Vagina (tissue), 2 donors: ENCODE measurements around the gene ARHGAP42. TPM values are rescaled to one million over a fixed set of nuclear protein-coding genes. Genes with fewer than 3 reads are reported as not detected.

ENCODE experiments used
- DNase-seq, 2 donors: peaks; one replicate each; pipeline ENCODE4 v3.0.0-alpha.2; 2017; ENCODE audit errors: extremely low spot score in 2 of 2
- H3K27ac ChIP-seq: fragments of 200-600 bp; sonication (generic); one replicate; pipeline ENCODE4 v1.5.1; 2019
- H3K27me3 ChIP-seq: fragments of 200-600 bp; sonication (generic); one replicate; pipeline ENCODE4 v1.5.1; 2019
- H3K36me3 ChIP-seq, 2 donors: fragments of 200-600 bp; sonication (generic); one replicate each; pipeline ENCODE4 v1.5.1; 2017 to 2019
- H3K4me1 ChIP-seq: fragments of 200-600 bp; sonication (generic); one replicate; pipeline ENCODE4 v1.5.1; 2019
- H3K4me3 ChIP-seq, 2 donors: fragments of 200-600 bp; sonication (generic); 1 replicate in 1 of 2; 2 replicates in 1 of 2; pipeline ENCODE4 v1.5.1; 2016 to 2019
- H3K9me3 ChIP-seq: fragments of 200-600 bp; sonication (generic); one replicate; pipeline ENCODE4 v1.5.1; 2019
- CTCF ChIP-seq, 3 experiments: fragments of 450-650 bp in 2 of 3; fragments of 200-600 bp in 1 of 3; sonication (generic) in 1 of 3; IDR thresholded peaks; one replicate each; pipeline ENCODE4 v1.5.1; 2017 to 2019; ENCODE audit warnings: antibody characterized with exemption in 3 of 3, mild to moderate bottlenecking in 2 of 3, moderate library complexity in 2 of 3
- POLR2A ChIP-seq, 2 donors: fragments of 450-650 bp; IDR thresholded peaks; one replicate each; pipeline ENCODE4 v1.6.1; 2017; ENCODE audit warnings: antibody characterized with exemption in 2 of 2, mild to moderate bottlenecking in 2 of 2, moderate library complexity in 2 of 2
- POLR2AphosphoS5 ChIP-seq, 2 donors: sonication (generic); formaldehyde crosslinking; IDR thresholded peaks; one replicate each; pipeline ENCODE4 v1.9.0; 2017; ENCODE audit warnings: antibody characterized with exemption in 2 of 2, mild to moderate bottlenecking in 2 of 2, low read depth in 1 of 2; ENCODE audit not compliant: insufficient read depth in 1 of 2
- intact Hi-C: fragments of 100-400 bp; cut with DNase I; formaldehyde crosslinking; loops from one replicate; pipeline ENCODE4 v1.15.1; 2023
- total RNA-seq: library from RNA; depleted of rRNA; stranded (reverse); fragments of >200 nt; gene quantifications from one replicate; pipeline ENCODE4 v1.2.3, GENCODE V29; 2016

ARHGAP42 gene
- total RNA-seq, 1 donor from 2014 or later = 5.9 TPM

GRCh38 chr11:100674212-100674611 is 12.9 kb upstream of the ARHGAP42 start:
- Histone ChIP-seq H3K9me3 (no peaks in the 10 kb centered on the region), H3K4me1 (no peaks in the 10 kb centered on the region), H3K4me3 (no peak overlapping the region), H3K36me3 (no peaks in the 10 kb centered on the region), H3K27me3 (no peaks in the 10 kb centered on the region), H3K27ac (no peak overlapping the region)
- TF ChIP-seq CTCF (IDR thresholded peaks at IDR 0.05) (no peak), POLR2A (IDR thresholded peaks at IDR 0.05) (no peak), POLR2AphosphoS5 (IDR thresholded peaks at IDR 0.05; ENCODE audit: insufficient read depth in 1 of 2, low read depth in 1 of 2) (no peak)
- intact Hi-C loops = loop anchor here (10.0 kb wide), 1 partner anchor 261 kb away; no protein-coding TSS in a partner anchor
- no peak for DNase-seq

- intact Hi-C loops = loop anchor here (10.0 kb wide), 1 partner anchor 260 kb away; no protein-coding TSS in a partner anchor
Measured at GRCh38 chr11:100675115-100675650, 11.9 kb upstream of the ARHGAP42 start.

GRCh38 chr11:100676901-100677300 is 10.2 kb upstream of the ARHGAP42 start:
- intact Hi-C loops = loop anchor here (10.0 kb wide), 1 partner anchor 258 kb away; no protein-coding TSS in a partner anchor
- Histone ChIP-seq H3K4me3 (no peak overlapping the region), H3K27ac (no peak overlapping the region), H3K9me3 (no peaks in the 10 kb centered on the region), H3K36me3 (no peaks in the 10 kb centered on the region), H3K4me1 (peaks cover 8% of the 10 kb centered on the region), H3K27me3 (no peaks in the 10 kb centered on the region)
- DNase-seq = no peak
- TF ChIP-seq POLR2A (IDR thresholded peaks at IDR 0.05) (no peak), CTCF (IDR thresholded peaks at IDR 0.05) (no peak), POLR2AphosphoS5 (IDR thresholded peaks at IDR 0.05; ENCODE audit: insufficient read depth in 1 of 2, low read depth in 1 of 2) (no peak)

More at GRCh38 chr11:100675115-100675650, 11.9 kb upstream of the ARHGAP42 start:
- no peaks in the 10 kb centered on the region for H3K4me1 ChIP-seq
- H3K9me3 ChIP-seq = no peaks in the 10 kb centered on the region
- no peaks in the 10 kb centered on the region for H3K36me3 ChIP-seq
- H3K27ac ChIP-seq = no peak overlapping the region
- DNase-seq = no peak
- TF ChIP-seq POLR2AphosphoS5 (IDR thresholded peaks at IDR 0.05; ENCODE audit: insufficient read depth in 1 of 2, low read depth in 1 of 2) (no peak), CTCF (IDR thresholded peaks at IDR 0.05) (no peak), POLR2A (IDR thresholded peaks at IDR 0.05) (no peak)
- H3K27me3 ChIP-seq = no peaks in the 10 kb centered on the region
- H3K4me3 ChIP-seq = no peak overlapping the region

- intact Hi-C loops = loop anchor here (10.0 kb wide), 1 partner anchor 257 kb away; no protein-coding TSS in a partner anchor
- no peaks in the 10 kb centered on the region for H3K27me3 ChIP-seq
- no peaks in the 10 kb centered on the region for H3K9me3 ChIP-seq
- H3K4me3 ChIP-seq = no peak overlapping the region
- H3K27ac ChIP-seq = no peak overlapping the region
- H3K4me1 ChIP-seq = peaks cover 8% of the 10 kb centered on the region
- TF ChIP-seq POLR2AphosphoS5 (IDR thresholded peaks at IDR 0.05; ENCODE audit: insufficient read depth in 1 of 2, low read depth in 1 of 2) (no peak), POLR2A (IDR thresholded peaks at IDR 0.05) (no peak), CTCF (IDR thresholded peaks at IDR 0.05) (no peak)
- DNase-seq = no peak
- H3K36me3 ChIP-seq = no peaks in the 10 kb centered on the region
Measured at GRCh38 chr11:100677796-100678195, 9.3 kb upstream of the ARHGAP42 start.

GRCh38 chr11:100680070-100680469 is 7.0 kb upstream of the ARHGAP42 start:
- H3K4me1 ChIP-seq = peaks cover 15% of the 10 kb centered on the region
- intact Hi-C loops = loop anchor here (10.0 kb wide), 2 partner anchors 175 to 445 kb away; partner anchors contain the start of gene PGR

More at GRCh38 chr11:100680070-100680469, 7.0 kb upstream of the ARHGAP42 start:
- DNase-seq = no peak
- no peaks in the 10 kb centered on the region for H3K27me3 ChIP-seq
- no peak overlapping the region for H3K4me3 ChIP-seq
- H3K27ac ChIP-seq = no peak overlapping the region
- no peaks in the 10 kb centered on the region for H3K9me3 ChIP-seq
- no peak for TF ChIP-seq CTCF (IDR thresholded peaks at IDR 0.05)
- TF ChIP-seq POLR2AphosphoS5 (IDR thresholded peaks at IDR 0.05; ENCODE audit: insufficient read depth in 1 of 2, low read depth in 1 of 2) = no peak
- TF ChIP-seq POLR2A (IDR thresholded peaks at IDR 0.05) = no peak
- no peaks in the 10 kb centered on the region for H3K36me3 ChIP-seq
